Neuronal stem cell (in vitro differentiated cells): ENCODE data around the gene ARHGAP23.

Experiments
- DNase-seq: peaks from one replicate; pipeline ENCODE4 v3.0.0-alpha.2; 2013; ENCODE audit warnings: low spot score
- H2AFZ ChIP-seq: one replicate; pipeline ENCODE4 v1.6.1; 2013; ENCODE audit warnings: mild to moderate bottlenecking, low read length, inconsistent platforms
- H2AK5ac ChIP-seq: 2 replicates; pipeline ENCODE4 v1.6.1; 2013; ENCODE audit warnings: low read depth, mild to moderate bottlenecking, inconsistent platforms, low read length, moderate library complexity, mixed read lengths
- H2BK120ac ChIP-seq: 2 replicates; pipeline ENCODE4 v1.6.1; 2013; ENCODE audit warnings: low read depth, mild to moderate bottlenecking, inconsistent platforms, low read length, moderate library complexity, mixed read lengths
- H2BK12ac ChIP-seq: one replicate; pipeline ENCODE4 v1.6.1; 2013; ENCODE audit warnings: low read length, inconsistent platforms
- H2BK15ac ChIP-seq: 2 replicates; pipeline ENCODE4 v1.6.1; 2013; ENCODE audit warnings: mild to moderate bottlenecking, low read length, inconsistent platforms, mixed read lengths
- H2BK5ac ChIP-seq: one replicate; pipeline ENCODE4 v1.6.1; 2013; ENCODE audit warnings: inconsistent platforms, mild to moderate bottlenecking, low read length, moderate library complexity
- H3K14ac ChIP-seq: one replicate; pipeline ENCODE4 v1.6.1; 2013; ENCODE audit warnings: low read length, inconsistent platforms
- H3K18ac ChIP-seq: 2 replicates; pipeline ENCODE4 v1.6.1; 2013; ENCODE audit warnings: low read length, inconsistent platforms
- H3K23ac ChIP-seq: 2 replicates; pipeline ENCODE4 v1.6.1; 2013; ENCODE audit warnings: low read depth, mild to moderate bottlenecking, mixed read lengths, low read length, inconsistent platforms; ENCODE audit not compliant: poor library complexity
- H3K27ac ChIP-seq: replicated peaks from 3 replicates; pipeline ENCODE4 v1.5.1; 2013; ENCODE audit warnings: low read length, inconsistent platforms
- H3K27me3 ChIP-seq, 3 experiments: 2 replicates each; pipeline ENCODE4 v1.6.1; 2013; ENCODE audit warnings: low read length in 3 of 3, mild to moderate bottlenecking in 2 of 3, inconsistent platforms in 1 of 3, low read depth in 1 of 3, mixed read lengths in 1 of 3, moderate library complexity in 1 of 3; ENCODE audit not compliant: control insufficient read depth in 3 of 3, insufficient read depth in 3 of 3
- H3K36me3 ChIP-seq, 2 donors: replicated peaks in 1 of 2; 2 replicates each; pipeline ENCODE4 v1.6.1; 2013; ENCODE audit warnings: low read length in 2 of 2; ENCODE audit not compliant: control insufficient read depth in 2 of 2, insufficient read depth in 2 of 2
- H3K4ac ChIP-seq: 2 replicates; pipeline ENCODE4 v1.6.1; 2013; ENCODE audit warnings: inconsistent platforms, mild to moderate bottlenecking, low read length, moderate library complexity
- H3K4me1 ChIP-seq, 2 donors: 1 replicate in 1 of 2; 2 replicates in 1 of 2; pipeline ENCODE4 v1.6.1; 2013; ENCODE audit warnings: low read length in 2 of 2, low read depth in 1 of 2; ENCODE audit not compliant: control insufficient read depth in 2 of 2, insufficient read depth in 1 of 2
- H3K4me2 ChIP-seq: one replicate; pipeline ENCODE4 v1.6.1; 2013; ENCODE audit warnings: mild to moderate bottlenecking, low read length, inconsistent platforms; ENCODE audit not compliant: insufficient read depth, poor library complexity, severe bottlenecking
- H3K4me3 ChIP-seq, 2 donors: 2 replicates each; pipeline ENCODE4 v1.5.1; 2013; ENCODE audit warnings: low read length in 2 of 2, mild to moderate bottlenecking in 2 of 2, inconsistent platforms in 1 of 2, moderate library complexity in 1 of 2
- H3K79me1 ChIP-seq: one replicate; pipeline ENCODE4 v1.6.1; 2013; ENCODE audit warnings: low read depth, mild to moderate bottlenecking, inconsistent platforms, low read length, moderate library complexity
- H3K9ac ChIP-seq: one replicate; pipeline ENCODE4 v1.6.1; 2013; ENCODE audit warnings: mild to moderate bottlenecking, low read depth, low read length, inconsistent platforms; ENCODE audit not compliant: poor library complexity
- H3K9me3 ChIP-seq, 2 donors: replicated peaks in 1 of 2; 2 replicates each; pipeline versions ENCODE3 to v1.6.1; 2013; ENCODE audit warnings: low read length in 2 of 2, mild to moderate bottlenecking in 2 of 2, inconsistent platforms in 1 of 2, low read depth in 1 of 2, mixed read lengths in 1 of 2, moderate library complexity in 1 of 2; ENCODE audit not compliant: control insufficient read depth in 2 of 2, insufficient read depth in 1 of 2
- H4K8ac ChIP-seq: one replicate; pipeline ENCODE4 v1.6.1; 2013; ENCODE audit warnings: low read depth, mild to moderate bottlenecking, inconsistent platforms, low read length, moderate library complexity
- H4K91ac ChIP-seq: one replicate; pipeline ENCODE4 v1.6.1; 2013; ENCODE audit warnings: low read length, low read depth, mild to moderate bottlenecking, inconsistent platforms; ENCODE audit not compliant: poor library complexity
- WGBS, 2 donors: extraction: QIAGEN DNeasy Blood & Tissue Kit; methylation state at CpG; one replicate each; pipeline ENCODE4 v1.1.7; 2013; ENCODE audit warnings: missing lambda C conversion rate in 2 of 2, mixed read lengths in 1 of 2; ENCODE audit not compliant: insufficient read length in 2 of 2, insufficient replicate concordance in 1 of 2; ENCODE audit errors: extremely low coverage in 2 of 2; 5-methylcytosine and 5-hydroxymethylcytosine counted together

The ARHGAP23 gene

DNA sequence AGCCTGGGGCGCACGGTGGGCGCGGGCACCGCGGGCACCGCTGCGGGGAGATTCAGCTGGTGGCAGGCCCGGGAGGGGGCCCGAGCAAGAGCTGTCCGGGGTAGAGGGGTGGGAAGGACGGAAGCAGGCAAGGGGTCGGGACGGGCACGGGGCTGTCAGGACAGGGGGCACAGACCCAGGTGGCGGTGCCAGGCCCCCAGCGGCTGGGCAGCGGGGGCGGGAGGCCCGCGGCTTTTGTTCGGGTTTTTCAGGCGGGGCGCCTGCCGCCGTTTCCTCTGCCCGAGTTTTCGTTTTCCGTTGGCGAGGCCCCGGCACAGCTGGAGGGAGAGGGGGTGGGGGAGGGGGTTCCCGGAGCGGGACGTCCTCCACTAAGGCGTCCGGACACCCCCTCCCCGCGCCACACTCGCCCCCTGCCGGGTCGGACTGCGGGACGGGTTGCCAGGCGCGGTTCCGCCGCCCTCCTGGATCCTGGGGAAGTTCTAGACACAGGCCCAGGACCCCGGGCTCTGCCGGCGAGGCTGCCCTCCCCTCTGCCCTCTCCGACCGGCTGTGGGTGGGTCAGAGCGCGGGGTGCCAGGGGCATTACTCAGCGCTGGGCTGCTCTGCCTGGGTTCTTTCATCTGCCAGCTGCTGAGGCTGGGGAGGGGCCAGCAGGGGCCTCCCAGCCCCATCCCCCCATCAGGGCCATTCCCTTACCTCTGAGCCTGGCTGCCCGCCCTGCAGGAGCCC, 543 bp downstream of the ARHGAP23 start:
- no CpG with 5 or more reads among the region's 56 CpGs for WGBS, 2 donors
- Histone ChIP-seq H2BK15ac (peak overlapping the region; percentile 43), H3K9me3 (no peaks in the 10 kb centered on the region), H3K4me3 (peak overlapping the region; percentile 50 to 82), H2AFZ (peak overlapping the region; percentile 87), H3K4me2 (peak overlapping the region; percentile 99), H2BK120ac (no peak overlapping the region), H3K18ac (peak overlapping the region; percentile 91), H2BK5ac (peak overlapping the region; percentile 45), H3K79me1 (no peaks in the 10 kb centered on the region), H3K9ac (peak overlapping the region; percentile 83), H3K27me3 (peaks cover 0 to 5% (median 0%) of the 10 kb centered on the region in 3 experiments), H3K23ac (no peak overlapping the region), H4K8ac (no peak overlapping the region), H3K36me3 (no peaks in the 10 kb centered on the region), H3K4ac (no peak overlapping the region), H2AK5ac (peak overlapping the region; percentile 21), H3K4me1 (peaks cover 14 to 33% of the 10 kb centered on the region in 2 donors), H3K14ac (no peak overlapping the region), H4K91ac (no peak overlapping the region), H3K27ac (no peak overlapping the region), H2BK12ac (no peak overlapping the region)
- no peak for DNase-seq

DNA sequence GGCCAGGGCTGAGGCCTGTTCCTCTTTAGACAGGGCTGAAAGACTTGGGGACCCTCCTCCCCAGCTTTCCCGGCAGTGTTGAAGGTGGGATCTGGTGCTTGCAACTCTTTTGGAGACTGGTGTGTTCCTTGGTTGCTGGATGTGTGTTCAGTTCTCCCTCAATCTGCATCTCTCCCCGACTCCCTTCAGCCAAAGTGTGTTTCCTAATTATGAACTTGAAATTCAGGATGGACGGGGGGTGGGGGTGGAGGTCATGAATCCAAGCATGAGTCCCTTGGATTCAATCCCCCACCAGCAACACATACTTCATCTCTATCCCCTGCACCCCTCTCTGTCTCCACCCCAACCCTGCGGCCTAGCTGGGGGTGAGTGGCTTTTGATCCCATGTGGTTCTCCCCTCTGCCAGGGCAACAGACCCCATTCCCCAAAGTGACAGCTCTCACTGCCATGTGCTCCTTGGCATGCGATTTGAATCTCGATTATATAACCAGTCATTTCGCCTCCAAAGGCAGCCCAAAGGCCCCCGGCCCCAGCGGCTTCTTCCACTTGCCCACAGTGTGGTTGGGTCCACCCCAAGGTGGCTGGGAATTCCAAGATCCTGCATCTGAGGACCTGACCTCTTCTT, 1.3 kb downstream of the ARHGAP23 start:
- Histone ChIP-seq H3K4me3 (no peak overlapping the region), H3K27ac (no peak overlapping the region), H3K79me1 (no peaks in the 10 kb centered on the region), H2AFZ (no peak overlapping the region), H3K9ac (no peak overlapping the region), H2BK5ac (no peak overlapping the region), H3K36me3 (no peaks in the 10 kb centered on the region), H3K23ac (no peak overlapping the region), H3K4me2 (no peak overlapping the region), H3K4ac (no peak overlapping the region), H3K18ac (peak overlapping the region; percentile 15), H4K8ac (no peak overlapping the region), H2AK5ac (peak overlapping the region; percentile 8), H3K14ac (no peak overlapping the region), H3K27me3 (peaks cover 0 to 5% (median 0%) of the 10 kb centered on the region in 3 experiments), H4K91ac (no peak overlapping the region), H3K4me1 (peaks cover 14 to 33% of the 10 kb centered on the region in 2 donors), H2BK120ac (no peak overlapping the region), H2BK15ac (no peak overlapping the region), H2BK12ac (no peak overlapping the region), H3K9me3 (no peaks in the 10 kb centered on the region)
- DNase-seq = no peak
- WGBS, 2 donors = no CpG with 5 or more reads among the region's 9 CpGs

DNA sequence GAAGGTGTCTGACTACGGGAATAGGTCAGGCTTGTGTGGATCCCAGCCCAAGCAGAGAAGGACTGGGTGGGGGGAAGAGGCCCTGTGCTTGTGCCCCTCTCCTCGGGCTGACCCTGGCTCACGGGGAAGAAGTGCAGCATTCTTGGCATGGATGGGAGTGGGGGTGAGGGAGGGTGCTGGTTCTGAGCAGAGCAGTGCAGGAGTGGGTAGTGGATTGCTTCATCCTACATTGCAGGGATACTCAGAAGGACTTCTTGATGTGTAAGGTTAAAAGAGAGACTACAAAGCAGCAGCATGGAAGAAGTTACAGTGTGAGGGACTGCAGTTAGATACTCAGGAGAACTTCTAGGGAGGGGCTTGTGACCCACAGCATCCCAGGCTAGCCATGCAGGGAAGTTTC, 2.1 kb downstream of the ARHGAP23 start:
- Histone ChIP-seq H2AK5ac (peak overlapping the region; percentile 36), H3K27me3 (peaks cover 0 to 5% (median 0%) of the 10 kb centered on the region in 3 experiments), H3K18ac (no peak overlapping the region), H3K4me1 (peaks cover 14 to 32% of the 10 kb centered on the region in 2 donors), H2BK120ac (no peak overlapping the region), H3K4me3 (no peak overlapping the region), H3K79me1 (no peaks in the 10 kb centered on the region), H2BK5ac (no peak overlapping the region), H3K4me2 (no peak overlapping the region), H2BK12ac (no peak overlapping the region), H2AFZ (no peak overlapping the region), H4K8ac (no peak overlapping the region), H3K23ac (no peak overlapping the region), H3K14ac (no peak overlapping the region), H3K36me3 (no peaks in the 10 kb centered on the region), H3K27ac (no peak overlapping the region), H3K4ac (no peak overlapping the region), H4K91ac (no peak overlapping the region), H3K9me3 (no peaks in the 10 kb centered on the region), H2BK15ac (no peak overlapping the region), H3K9ac (no peak overlapping the region)
- DNase-seq = no peak
- no CpG with 5 or more reads among the region's 3 CpGs for WGBS, 2 donors

GRCh38 chr17:38430822-38431221, 2.6 kb downstream of the ARHGAP23 start:
- H3K23ac ChIP-seq = no peak overlapping the region
- H3K9ac ChIP-seq = no peak overlapping the region
- WGBS, 2 donors = no CpG with 5 or more reads among the region's 2 CpGs
- peak overlapping the region; percentile 69 for H4K91ac ChIP-seq
- no peak overlapping the region for H3K18ac ChIP-seq
- no peak overlapping the region for H3K4me2 ChIP-seq
- H3K9me3 ChIP-seq = no peaks in the 10 kb centered on the region
- H3K27me3 ChIP-seq = peaks cover 0 to 5% (median 0%) of the 10 kb centered on the region in 3 experiments
- H2AK5ac ChIP-seq = peak overlapping the region; percentile 52
- no peak overlapping the region for H2BK5ac ChIP-seq
- no peak overlapping the region for H2BK15ac ChIP-seq
- no peak overlapping the region for H4K8ac ChIP-seq
- no peaks in the 10 kb centered on the region for H3K36me3 ChIP-seq
- H2AFZ ChIP-seq = no peak overlapping the region
- H3K14ac ChIP-seq = no peak overlapping the region
- no peak for DNase-seq
- H2BK120ac ChIP-seq = no peak overlapping the region
- H3K4me3 ChIP-seq = no peak overlapping the region
- peaks cover 15 to 28% of the 10 kb centered on the region in 2 donors for H3K4me1 ChIP-seq
- H3K27ac ChIP-seq = no peak overlapping the region
- H3K79me1 ChIP-seq = no peaks in the 10 kb centered on the region
- H2BK12ac ChIP-seq = no peak overlapping the region
- no peak overlapping the region for H3K4ac ChIP-seq
